Embryonic facial prominence (tissue), 1 donor: ENCODE data around the gene C8B.

Experiments used
- DNase-seq: peaks from one replicate; pipeline ENCODE4 v3.0.0-alpha.2; 2016; ENCODE audit errors: extremely low spot score

The C8B gene

DNA sequence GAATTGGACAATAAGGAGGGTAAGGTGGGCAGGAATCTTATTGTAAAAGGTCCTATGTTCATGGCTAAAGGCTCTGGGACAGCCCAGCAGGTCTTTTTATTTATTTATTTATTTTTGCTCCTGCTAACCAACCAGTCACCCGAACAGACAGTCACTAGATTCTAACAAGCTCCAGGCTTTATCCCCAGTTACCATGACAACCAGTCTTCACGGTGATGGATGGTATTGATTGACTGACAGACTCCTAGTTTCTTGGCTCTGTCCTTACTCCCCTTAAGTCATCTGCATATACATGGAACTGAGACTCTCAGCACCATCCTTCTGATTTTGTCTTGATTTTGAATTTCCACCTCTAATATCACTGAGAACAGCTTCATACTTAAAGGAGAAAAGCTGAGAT is 66.9 kb downstream of the C8B start:
- DNase-seq = no peak

DNA sequence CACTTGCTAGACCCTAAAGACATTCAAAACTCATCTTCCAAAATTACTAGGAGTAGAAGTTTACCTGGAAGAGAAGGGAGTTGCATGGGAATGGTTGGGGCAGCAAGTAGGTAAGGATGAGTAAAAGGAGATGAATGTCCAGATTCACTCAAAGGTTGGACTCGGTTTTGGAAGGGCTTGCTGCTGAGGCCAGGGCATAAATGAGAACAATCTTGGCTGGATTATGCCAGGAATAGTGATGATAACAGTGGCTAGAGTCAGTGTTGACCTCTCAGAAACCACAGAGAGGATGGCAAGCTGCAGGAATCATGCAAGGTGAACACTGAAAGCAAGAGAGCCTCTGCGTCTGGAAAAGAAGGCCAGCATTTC is 67.8 kb downstream of the C8B start:
- no peak for DNase-seq

DNA sequence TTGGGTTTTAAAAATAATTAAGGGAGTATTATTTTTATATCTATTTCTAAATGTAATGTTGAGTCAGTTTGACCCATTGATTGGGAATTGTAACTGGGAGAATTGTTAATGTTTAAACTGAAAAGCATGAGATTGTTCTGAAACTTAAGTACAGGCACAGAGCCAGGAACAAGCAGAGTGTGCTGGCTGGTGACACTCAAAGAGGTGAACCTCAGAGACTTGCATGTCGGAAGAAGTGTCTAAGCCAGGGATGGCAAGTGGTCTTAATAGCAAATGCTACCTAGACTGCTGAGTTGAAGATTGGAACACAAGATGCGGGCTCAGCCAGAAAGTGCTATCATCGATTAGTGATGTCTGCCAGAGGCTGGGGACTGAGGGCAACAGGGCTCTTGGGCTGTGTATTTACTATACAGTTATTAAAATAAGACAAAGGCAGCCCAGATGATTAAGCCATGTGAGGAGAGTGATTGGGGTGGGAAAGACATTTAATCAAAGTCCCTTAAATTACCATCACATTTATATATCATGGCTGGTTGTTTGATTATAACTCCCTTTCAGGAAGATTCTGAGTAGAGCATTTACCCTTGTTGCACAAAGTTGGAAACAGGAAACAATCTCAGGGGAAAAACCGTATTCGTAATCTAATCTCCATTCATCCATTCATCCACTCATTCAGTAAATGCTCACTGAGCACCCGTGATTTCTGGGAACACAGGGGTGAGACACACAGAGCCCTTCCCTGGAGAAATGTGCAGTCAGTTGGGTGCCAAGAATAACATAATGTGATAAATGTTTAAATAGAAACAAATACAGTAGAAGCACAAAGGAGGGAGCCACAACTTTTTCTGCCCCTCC is 68.4 kb downstream of the C8B start:
- no peak for DNase-seq

DNA sequence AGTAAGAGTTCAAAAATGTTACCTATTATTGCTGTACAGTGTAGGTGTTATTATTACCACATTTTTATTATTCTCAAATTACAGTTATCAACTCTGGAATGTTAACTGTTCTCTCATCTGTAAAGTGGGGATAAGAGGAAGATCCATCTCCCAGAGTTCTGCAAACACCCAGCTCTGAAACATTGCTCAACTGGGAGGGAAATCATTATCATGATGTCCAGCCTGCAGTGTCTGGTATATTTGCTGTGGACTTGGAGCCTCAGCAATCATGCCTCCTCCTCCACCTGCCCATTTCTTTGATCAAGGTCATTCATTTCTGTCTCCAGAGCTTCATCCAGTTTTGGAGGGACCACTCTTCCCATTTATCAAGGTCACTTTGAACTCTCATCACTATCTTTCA is 71.8 kb downstream of the C8B start:
- no peak for DNase-seq

DNA sequence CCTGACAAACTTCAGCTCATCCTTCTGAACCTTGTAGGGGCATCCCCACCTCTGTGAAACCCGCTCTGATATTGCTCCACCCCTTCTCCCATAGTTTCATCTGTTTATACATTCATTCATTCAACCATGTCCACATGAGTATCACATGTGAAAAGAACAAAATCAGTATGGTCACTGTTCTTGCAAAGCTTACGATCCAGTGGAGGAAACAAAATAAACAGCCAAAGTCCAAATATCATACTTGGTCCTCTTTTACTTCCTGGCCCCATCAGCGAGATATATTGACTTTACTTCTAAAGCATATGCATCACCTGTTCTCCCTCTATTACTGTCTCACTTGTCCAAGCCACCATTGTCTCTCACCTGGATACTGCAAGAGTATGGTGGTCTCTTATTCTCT is 75.6 kb downstream of the C8B start:
- DNase-seq = no peak

GRCh38 chr1:56881417-56881816 is 84.4 kb downstream of the C8B start:
- no peak for DNase-seq

DNA sequence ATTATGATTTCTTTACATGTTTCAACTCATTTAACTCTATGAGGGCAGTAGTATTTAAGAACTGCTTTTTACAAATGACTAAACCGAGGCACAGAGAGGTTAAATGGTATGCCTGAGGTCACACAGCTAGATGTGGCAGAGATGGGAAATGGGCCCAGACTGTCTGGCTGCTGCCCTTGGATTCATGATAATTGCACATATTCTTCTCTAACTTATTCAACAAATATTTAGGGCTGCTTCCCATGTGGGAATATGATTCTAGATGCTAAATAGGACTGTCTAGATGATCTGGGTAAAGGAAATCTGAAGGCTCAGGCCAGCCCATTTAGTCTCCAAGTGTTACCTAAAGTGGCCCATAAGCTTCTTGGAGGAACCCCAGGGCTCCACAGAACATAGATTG is 85.0 kb downstream of the C8B start:
- no peak for DNase-seq
